ENCODE data around the gene SLC35F3. TPM values are rescaled to one million over a fixed set of nuclear protein-coding genes. Genes with fewer than 3 reads are reported as not detected.

Gene SLC35F3
- total RNA-seq, 1 donor from 2014 or later, result 0.21 TPM

GRCh38 chr1:234320069-234320468 is 415.6 kb downstream of the SLC35F3 start:
- DNase-seq (ENCODE audit: low spot score), result no peak

GRCh38 chr1:234320549-234320948 is 416.1 kb downstream of the SLC35F3 start:
- DNase-seq (ENCODE audit: low spot score), result no peak

- DNase-seq (ENCODE audit: low spot score), result no peak
Measured at GRCh38 chr1:234321231-234321630, 416.8 kb downstream of the SLC35F3 start.

- DNase-seq (ENCODE audit: low spot score), result no peak
Measured at GRCh38 chr1:234322097-234322496, 417.6 kb downstream of the SLC35F3 start.

- DNase-seq (ENCODE audit: low spot score), result no peak
Measured at GRCh38 chr1:234322979-234323378, 418.5 kb downstream of the SLC35F3 start.

GRCh38 chr1:234324821-234325220 is 420.3 kb downstream of the SLC35F3 start:
- no peak for DNase-seq (ENCODE audit: low spot score)

GRCh38 chr1:234325878-234326496 is 421.5 kb downstream of the SLC35F3 start:
- DNase-seq (ENCODE audit: low spot score), result no peak

- peak; percentile 57 for DNase-seq (ENCODE audit: low spot score)
Measured at GRCh38 chr1:234326497-234327366, 422.3 kb downstream of the SLC35F3 start.

GRCh38 chr1:234327577-234328164 is 423.2 kb downstream of the SLC35F3 start:
- no peak for DNase-seq (ENCODE audit: low spot score)

- no peak for DNase-seq (ENCODE audit: low spot score)
Measured at GRCh38 chr1:234330843-234331215, 426.4 kb downstream of the SLC35F3 start.

GRCh38 chr1:234331507-234331906 is 427.0 kb downstream of the SLC35F3 start:
- DNase-seq (ENCODE audit: low spot score), result no peak

GRCh38 chr1:234336359-234336758 is 431.9 kb downstream of the SLC35F3 start:
- DNase-seq (ENCODE audit: low spot score), result no peak

- DNase-seq (ENCODE audit: low spot score), result no peak
Measured at GRCh38 chr1:234337233-234337632, 432.8 kb downstream of the SLC35F3 start.

GRCh38 chr1:234340528-234340927 is 436.1 kb downstream of the SLC35F3 start:
- no peak for DNase-seq (ENCODE audit: low spot score)

- no peak for DNase-seq (ENCODE audit: low spot score)
Measured at GRCh38 chr1:234342774-234343173, 438.3 kb downstream of the SLC35F3 start.

GRCh38 chr1:234345237-234345636 is 440.8 kb downstream of the SLC35F3 start:
- no peak for DNase-seq (ENCODE audit: low spot score)

- DNase-seq (ENCODE audit: low spot score), result no peak
Measured at GRCh38 chr1:234348964-234349363, 444.5 kb downstream of the SLC35F3 start.

- DNase-seq (ENCODE audit: low spot score), result no peak
Measured at GRCh38 chr1:234355782-234356510, 451.5 kb downstream of the SLC35F3 start.

- DNase-seq (ENCODE audit: low spot score), result peak; percentile 48
Measured at GRCh38 chr1:234356615-234357269, 452.3 kb downstream of the SLC35F3 start.

- no peak for DNase-seq (ENCODE audit: low spot score)
Measured at GRCh38 chr1:234357831-234358230, 453.4 kb downstream of the SLC35F3 start.

- no peak for DNase-seq (ENCODE audit: low spot score)
Measured at GRCh38 chr1:234361102-234361603, 456.7 kb downstream of the SLC35F3 start.
